Body of pancreas (tissue), 4 donors: ENCODE results near the gene PCNT.

Source experiments
- CTCF ChIP-seq, 7 experiments: fragments of 450-650 bp in 4 of 7; fragments of 200-600 bp in 3 of 7; sonication (generic) in 3 of 7; IDR thresholded peaks; one replicate each; pipeline ENCODE4 v1.5.1; 2016 to 2019; ENCODE audit warnings: antibody characterized with exemption in 7 of 7
- POLR2A ChIP-seq, 3 donors: fragments of 450-650 bp; IDR thresholded peaks; one replicate each; pipeline ENCODE4 v1.6.1; 2016; ENCODE audit warnings: antibody characterized with exemption in 3 of 3, mild to moderate bottlenecking in 2 of 3

DNA sequence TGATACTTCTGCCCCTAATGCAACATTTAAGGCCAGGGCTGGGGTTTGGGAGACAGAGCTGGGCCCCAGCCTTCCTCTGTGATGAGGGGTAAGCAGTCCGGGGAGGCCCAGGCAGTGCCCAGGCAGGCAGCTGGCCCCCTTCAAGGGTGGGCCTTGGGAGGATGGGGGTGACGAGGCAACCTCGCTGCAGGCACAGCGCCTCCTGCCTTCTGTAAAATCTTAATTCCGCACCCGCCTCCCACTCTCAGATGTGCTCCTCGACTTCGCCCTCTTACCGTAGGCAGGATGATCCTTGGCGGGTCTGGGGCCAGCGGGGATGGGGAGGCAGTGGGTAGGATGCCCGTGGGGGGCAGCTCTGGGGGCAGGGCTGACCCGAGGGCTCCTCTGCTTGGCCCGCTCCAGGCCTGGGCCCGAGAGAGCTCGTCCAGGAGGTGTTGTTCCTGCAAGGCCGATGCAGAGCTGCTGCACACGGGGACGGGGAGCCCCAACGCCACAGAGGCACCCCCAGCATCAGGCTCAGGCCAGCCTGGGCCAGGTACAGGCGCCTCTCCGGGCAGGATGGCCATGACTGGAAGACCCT, 9.4 kb upstream of the PCNT start:
- TF ChIP-seq POLR2A (IDR thresholded peaks at IDR 0.05) (no peak), CTCF (IDR thresholded peaks at IDR 0.05) (no peak)
